Posterior vena cava (tissue), 2 donors: ENCODE data around the gene ASGR1. TPM values are rescaled to one million over a fixed set of nuclear protein-coding genes. Genes with fewer than 3 reads are reported as not detected.
"Not testable (repeated sequence)": the region's sequence is repeated elsewhere in the genome, so short reads cannot be mapped to it uniquely, and the experiment has no call there.

ENCODE experiments used
- DNase-seq: peaks from one replicate; pipeline ENCODE4 v3.0.0-alpha.2; 2020; ENCODE audit warnings: low spot score
- intact Hi-C, 2 donors: fragments of 100-400 bp; cut with DNase I; formaldehyde crosslinking; loops; one replicate each; pipeline versions ENCODE4 v1.14.1 to v1.14.2; 2022 to 2023
- total RNA-seq, 2 donors: library from RNA; stranded (reverse); fragmentation: NEBNext Ultra II Directional; extraction: Animal tissue kit (Norgen Biotek cat#: 25700); gene quantifications; one replicate each; pipeline ENCODE4 v1.2.1, GENCODE V29; 2021
- donor health status: DM: yes; HTN: yes; CAD: no.
- donor health status: DM: yes; HTN: yes; CAD: no.

ASGR1 gene
- total RNA-seq, 2 donors from 2014 or later: 1.2 to 2.2 TPM

DNA sequence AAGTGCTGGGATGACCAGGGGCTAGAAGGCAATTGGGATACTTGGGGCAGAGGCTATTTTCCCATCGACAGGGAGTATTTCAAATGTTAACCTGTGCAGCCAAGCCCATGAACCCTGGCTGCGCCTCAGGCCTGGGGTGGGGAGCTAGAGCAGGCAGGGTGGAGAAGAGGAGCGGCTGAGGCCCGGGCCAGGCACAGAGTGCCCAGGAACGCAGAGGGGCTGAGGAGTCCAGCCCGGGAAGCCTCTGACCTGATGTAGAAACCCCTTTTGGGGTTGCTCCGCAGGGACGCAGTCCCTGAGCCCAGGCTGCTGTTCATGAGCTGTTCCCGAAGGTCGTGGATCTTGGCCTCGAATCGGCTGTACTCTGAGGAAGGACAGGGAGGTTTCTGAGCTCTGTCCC lies 16.8 kb upstream of the ASGR1 start:
- intact Hi-C loops: no loop called here
- no peak for DNase-seq

DNA sequence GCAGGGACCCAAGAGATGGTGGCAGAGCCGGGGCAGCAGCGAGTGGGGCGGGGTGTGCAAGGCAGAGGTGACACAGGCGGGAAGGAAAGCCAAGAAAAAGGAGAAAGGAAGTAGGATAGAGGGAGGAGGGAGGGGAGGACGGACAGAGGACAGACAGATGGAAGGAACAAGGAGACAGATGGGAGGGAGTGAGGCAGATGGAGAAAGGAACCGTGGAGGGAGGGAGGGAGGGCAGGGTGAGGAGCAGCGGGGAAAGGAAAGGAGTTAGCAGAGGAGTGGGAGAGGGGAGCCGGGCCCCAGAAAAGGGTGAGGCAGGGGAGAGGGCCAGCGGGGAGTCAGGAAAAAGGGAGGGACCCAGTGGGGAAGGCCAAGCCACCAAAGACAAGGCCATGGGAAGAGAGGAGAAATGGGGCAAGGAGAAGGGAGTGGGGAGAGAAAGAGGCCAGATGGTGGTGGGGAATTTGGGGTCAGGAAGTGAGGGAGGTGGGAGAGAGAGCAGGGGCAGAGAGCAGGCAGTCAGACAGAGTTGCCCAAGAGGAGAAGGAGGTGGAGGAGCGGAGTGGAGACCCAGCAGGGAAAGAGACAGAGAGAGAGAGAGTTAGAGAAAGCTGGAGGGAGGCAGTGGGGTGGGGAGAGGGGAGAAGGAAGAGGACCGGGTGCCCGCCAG lies 13.2 kb upstream of the ASGR1 start:
- intact Hi-C loops: no loop called here
- DNase-seq: no peak

DNA sequence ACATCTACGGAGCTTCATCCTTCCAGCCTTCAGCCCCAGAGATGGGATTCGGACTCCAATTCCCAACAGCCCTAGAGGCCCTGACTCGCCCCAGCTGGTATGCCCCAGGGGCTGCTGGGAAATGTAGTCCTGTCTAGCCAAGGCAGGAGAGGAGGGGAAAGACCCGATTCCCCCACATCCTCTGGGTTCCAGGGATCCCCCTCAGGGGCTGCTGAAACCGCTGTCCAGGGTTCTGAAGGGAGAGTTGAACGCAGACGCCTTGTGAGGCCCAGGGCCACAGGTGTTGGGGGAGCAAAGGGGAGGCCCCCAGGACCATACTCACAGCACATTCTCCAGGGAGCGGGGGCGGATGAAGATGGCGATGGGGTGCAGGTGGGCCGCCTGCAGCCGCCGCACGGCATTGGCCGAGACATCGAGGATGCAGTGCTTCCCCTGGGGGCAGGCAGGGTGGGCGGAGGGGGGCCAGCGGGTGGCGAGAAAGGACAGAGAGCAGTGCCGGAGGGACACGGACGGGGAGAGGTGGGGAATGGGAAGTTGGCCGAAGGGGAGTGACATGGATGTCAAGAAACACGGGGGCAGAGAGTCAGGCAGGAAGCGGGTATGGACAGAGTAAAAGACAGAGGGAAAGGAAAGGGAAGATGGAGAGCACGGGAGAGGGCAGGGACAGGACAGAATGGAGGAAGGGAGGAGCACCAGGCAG lies 12.6 kb upstream of the ASGR1 start:
- no peak for DNase-seq
- intact Hi-C loops: no loop called here

DNA sequence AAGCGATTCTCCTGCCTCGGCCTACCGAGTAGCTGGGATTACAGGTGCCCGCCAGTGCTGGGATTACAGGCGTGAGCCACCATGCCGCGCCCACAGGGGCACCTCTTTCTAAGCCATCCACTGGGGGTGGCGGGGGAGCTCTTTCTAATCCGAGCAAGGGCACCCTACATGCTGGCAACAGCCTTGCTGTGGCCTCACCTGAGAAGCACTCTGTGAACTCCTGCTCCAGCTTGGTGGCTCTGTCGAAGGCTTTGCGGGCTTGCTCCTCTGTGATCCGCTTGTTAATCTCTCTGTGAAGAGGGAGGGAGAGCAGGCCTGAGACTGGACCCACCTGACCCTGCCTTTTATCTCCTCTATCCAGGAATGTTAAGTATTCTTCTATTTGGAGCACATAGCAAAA lies 11.9 kb upstream of the ASGR1 start:
- DNase-seq: no peak
- intact Hi-C loops: no loop called here

DNA sequence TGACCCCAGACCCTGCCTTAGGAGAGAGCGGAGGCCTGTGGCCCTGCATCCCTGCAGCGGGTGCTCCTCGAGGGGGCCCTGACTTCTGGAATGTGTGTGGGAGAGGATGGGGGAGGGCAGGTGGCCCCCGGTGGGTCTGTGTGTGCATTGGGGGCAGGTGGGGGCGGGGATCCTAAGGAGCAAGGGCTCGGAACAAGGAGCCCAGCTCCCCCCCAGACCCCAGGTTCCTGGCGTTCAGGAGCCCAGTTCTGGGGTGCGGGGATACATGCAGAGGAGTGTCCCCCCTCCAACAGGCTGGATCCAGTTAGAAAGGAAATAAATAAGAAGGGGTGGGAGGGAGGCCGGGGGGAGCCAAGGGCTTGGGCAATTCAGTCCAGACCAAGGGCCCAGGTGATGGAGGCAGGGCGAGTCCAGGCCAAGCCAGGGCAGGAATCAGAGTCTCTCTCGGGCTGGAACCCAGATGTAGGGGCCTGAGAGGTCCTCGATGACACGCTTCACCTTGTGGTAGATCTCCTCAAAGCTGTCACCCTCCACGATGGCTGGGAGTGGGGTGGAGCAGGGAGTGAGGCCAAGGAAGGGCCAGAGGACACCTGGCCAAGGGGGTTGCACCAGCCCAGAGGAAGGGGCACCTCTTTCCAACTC lies 11.2 kb upstream of the ASGR1 start:
- intact Hi-C loops: no loop called here
- DNase-seq: no peak

DNA sequence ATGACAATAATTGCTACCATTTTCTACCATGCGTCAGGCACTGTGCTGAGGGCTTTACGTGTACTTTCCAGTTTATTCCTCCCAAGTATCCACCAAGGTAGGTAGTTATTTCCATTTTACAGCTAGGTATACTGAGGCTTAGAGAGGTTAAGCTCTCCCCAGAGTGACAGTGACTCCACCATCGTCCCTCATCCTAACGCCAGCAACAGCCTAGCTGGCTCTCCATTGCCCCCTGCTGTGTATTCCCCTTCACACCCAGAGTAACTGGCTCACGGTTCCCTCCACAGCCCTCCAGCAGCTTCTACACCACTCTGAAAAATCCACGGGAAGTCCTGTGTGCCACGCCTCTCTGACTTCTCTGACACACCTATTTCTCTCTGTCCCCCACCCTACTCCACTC lies 7.1 kb upstream of the ASGR1 start:
- intact Hi-C loops: no loop called here
- no peak for DNase-seq

DNA sequence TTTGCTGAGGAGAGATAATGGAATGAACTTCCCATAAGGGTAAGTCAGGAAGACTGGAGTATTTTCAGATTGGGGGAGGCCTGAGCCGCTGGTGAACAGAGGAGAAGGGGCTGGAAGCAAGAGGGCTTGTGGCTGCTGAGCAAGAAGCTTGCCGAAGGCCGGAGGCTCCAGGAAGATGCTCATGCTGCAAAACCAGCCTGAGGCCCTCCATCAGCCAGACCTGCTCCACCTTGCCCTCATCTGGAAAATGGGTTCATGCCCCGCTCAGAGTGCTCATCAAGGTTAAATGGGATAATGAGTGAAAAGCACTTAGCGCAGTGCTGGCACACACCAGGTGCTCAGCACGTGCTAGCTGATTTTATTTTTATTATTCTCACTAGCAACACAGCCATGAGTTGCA lies 5.5 kb upstream of the ASGR1 start:
- intact Hi-C loops: no loop called here
- DNase-seq: no peak

DNA sequence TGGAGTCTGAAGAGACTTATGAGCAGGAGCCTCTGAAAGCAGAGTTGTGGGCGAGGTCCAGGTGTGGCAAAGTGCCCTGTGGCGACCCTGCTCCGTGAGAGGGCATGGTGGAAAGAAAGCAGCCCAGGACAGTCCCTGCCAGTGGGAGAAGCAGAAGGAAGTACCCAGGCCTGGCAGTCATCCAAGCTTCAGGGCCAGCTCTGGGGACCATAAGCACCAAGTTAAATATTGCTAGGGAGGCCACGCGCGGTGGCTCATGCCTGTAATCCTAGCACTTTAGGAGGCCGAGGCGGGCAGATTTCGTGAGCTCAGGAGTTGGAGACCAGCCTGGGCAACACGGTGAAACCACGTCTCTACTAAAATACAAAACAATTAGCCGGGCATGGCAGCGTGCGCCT lies 4.9 kb upstream of the ASGR1 start:
- intact Hi-C loops: no loop called here

DNA sequence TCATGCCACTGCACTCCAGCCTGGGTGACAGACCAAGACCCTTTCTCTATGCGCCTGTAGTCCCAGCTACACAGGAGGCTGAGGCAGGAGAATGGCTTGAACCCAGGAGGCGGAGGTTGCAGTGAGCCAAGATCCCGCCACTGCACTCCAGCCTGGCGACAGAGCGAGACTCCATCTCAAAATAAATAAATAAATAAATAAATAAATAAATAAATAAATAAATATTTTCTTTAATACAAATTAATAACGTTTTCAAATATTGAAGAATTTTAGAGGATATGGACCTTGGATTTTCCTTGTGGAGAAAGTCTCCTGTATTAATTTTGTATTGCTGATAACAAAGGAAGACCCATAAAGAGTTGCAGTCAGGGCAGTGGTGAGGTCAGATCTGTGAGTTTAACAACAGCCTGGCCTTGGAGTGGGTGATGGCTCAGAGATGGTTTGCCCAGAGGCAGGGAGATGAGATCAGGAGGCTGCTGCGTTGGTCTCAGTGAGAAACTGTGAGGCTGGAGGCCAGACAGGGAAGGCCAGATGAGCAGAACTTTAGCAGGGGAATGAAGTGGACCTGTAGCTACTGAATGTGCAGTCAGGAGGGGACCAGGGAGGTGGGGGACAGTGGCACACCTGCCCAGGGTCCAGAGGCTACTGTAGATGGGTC lies 4.4 kb upstream of the ASGR1 start:
- DNase-seq: no peak
- intact Hi-C loops: no loop called here

More for the DNA sequence above, 4.9 kb upstream of the ASGR1 start:
- no peak for DNase-seq

DNA sequence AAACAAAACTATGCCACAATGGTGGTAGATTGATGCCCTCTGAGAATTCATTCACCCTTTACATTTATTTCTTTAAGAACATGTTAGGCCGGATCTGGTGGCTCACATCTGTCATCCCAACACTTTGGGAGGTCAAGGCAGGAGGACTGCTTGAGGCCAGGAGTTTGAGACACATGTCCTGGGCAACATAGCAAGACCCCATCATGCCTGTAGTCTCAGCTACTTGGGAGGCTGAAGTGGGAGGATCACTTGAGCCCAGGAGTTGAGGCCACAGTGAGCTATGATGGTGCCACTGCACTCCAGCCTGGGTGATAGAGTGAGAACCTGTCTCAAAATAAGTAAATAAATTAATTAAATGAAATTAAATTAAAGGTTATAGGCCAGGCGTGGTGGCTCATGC lies 2.9 kb upstream of the ASGR1 start:
- DNase-seq: not testable (repeated sequence)

DNA sequence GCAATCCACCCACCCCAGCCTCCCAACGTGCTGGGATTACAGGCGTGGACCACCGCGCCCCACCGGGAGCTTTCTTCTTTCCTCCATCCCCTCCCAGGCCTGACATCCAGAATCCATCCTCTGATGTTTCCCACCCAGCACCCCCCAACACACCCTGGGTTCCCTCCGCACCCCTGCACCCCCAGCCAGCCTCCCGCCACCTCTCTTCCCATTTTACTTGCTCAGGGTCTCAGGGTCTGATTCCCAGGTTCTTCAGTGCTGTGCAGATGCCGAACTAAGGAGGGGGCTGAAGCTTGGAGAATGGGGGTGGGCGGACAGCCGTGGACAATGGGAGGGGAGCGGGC lies 225 bp downstream of the ASGR1 start:
- intact Hi-C loops: no loop called here
- peak; percentile 49 for DNase-seq

More for the DNA sequence above, 2.9 kb upstream of the ASGR1 start:
- intact Hi-C loops: not testable (repeated sequence)

DNA sequence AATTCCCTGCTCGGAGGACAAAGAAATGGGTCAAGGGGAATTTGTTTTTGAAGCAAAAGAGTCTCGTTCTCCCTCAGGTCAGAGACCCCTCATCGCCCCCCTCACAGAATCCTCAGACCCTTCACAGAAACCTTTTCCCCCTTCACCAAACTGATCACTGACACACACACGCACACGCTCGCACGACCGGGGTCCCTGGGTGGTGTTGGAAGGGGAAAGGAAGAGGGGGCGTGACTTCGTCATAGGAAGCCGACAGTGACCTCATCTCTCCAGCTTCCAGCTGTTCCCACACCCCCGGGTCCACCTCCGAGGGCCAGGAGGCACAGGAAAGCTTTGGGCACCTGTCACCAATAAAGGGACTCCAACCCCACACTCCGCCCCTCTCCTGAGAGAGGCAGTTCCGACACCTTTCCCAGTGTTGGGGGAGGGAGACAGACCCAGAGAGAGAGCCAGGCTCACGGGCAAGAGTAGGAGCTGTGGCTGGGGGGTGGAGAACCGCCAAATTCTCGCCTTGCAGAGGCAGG lies 1.2 kb downstream of the ASGR1 start:
- intact Hi-C loops: no loop called here
- DNase-seq: peak; percentile 56

DNA sequence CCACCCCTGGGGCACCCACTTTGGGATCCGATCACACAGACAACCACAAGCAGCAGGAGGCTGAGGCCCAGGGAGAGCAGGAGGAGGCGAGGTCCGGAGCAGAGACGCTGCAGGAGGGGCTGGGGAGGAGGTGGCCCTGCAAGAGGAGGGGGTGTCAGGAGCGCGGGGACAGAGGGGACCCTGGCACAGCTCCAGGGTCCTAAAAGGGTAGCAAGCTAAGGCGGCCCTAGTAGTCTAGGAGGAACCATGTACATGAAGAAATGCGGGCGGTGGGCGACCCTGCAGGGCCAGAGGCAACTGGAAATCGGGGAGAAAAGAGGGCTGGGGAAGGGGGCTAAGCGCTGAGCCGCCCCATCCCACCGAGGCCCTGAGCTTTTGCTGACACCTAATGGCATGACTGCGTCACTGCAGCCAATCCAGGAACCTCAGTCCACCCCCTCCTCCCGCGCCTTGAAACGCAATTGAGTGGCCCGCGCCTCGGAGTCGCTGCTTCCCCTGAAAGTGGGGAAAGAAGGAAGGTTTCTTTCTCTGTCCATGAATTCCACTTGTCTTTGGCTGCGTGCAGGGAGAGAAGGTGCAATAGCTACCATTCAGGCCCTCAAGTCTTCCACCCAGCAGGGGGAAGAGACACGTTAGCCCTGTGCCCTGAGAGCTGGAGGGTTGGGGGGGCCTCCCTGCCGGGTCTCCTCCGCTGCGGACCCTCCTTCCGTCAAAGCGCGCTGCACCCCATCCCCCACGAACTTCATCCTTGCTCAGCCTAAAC lies 1.8 kb downstream of the ASGR1 start:
- peak; percentile 87 for DNase-seq
- intact Hi-C loops: no loop called here

DNA sequence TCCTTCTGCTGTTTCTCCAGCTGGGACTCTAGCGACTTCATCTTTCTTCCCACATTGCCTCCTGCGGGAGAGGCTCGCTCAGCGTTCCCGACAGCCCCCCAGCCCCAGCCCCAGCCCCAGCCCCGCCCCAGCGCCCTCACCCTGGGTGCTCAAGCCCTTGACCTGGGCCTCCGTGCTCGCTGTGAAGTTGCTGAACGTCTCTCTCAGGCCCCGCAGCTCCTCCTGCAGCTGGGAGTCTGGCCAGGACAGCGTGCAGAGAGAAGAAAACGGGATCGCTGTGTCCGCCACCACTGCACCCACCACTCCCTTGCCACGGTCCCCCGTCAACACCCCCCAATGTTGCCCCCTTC lies 2.4 kb downstream of the ASGR1 start:
- intact Hi-C loops: no loop called here
- peak; percentile 60 for DNase-seq

DNA sequence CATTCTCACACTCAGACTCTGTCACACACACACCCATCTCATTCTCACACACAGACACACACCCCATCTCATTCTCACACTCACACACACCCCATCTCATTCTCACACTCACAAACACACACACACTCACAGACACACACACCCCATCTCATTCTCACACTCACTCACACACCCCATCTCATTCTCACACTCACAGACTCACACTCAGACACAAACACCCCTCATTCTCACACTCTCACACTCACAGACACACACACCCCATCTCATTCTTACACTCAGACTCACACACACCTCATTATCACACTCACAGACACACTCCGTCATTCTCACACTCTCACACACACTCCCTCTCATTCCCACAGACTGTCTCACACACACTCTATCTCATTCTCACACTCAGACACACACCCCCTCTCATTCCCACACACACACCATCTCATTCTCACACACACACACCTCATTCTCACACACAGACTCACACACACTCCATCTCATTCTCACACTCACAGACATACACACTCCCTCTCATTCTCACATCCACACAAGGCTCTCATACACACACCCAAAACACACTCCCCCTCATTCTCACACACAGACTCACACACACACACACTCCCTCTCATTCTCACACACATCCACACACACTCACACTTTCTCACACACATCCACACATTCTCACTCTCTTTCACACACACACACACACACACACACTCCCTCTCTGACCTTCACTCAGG lies 2.9 kb downstream of the ASGR1 start:
- DNase-seq: no peak
- intact Hi-C loops: no loop called here

DNA sequence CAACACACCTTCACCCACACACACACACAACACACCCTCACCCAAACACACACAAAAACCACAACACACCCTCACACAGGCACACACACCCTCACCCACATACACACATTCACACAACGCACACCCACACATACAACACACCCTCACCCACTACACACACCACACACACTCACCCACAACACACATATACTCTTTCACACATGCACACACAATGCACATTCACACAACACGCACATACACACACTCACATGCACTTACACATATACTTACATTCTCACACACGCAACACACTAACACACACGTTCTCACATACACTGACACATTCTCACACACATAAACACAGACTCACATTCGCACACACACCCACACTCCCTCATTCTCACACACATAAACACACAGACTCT lies 3.8 kb downstream of the ASGR1 start:
- intact Hi-C loops: no loop called here
- DNase-seq: no peak

DNA sequence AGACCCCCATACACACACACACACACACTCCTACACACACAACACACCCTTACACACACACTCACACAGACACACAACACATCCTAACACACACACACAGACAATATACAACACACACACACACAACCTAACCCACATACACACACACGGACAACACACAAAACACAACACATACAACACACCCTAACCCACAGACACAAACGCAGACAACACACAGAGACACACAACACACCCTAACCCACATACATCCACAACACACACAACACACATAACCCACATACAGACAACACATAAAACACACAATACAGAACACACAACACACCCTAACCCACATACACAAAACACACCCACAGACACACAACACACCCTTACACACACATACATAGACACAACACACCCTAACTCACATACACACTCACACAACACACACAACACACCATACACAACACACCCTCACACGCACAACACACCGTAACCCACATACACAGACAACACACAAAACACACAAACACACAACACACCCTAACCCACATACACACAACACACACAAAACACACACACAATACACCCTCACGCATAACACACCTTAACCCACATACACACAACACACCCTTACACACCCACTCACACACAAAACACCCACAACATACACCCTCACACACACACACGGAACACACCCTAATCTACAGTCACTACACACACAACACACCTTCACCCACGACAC lies 4.4 kb downstream of the ASGR1 start:
- intact Hi-C loops: no loop called here
- DNase-seq: no peak
